IMR-90 (cell line): ENCODE measurements around the gene TDRD6. TPM values are rescaled to one million over a fixed set of nuclear protein-coding genes. Genes with fewer than 3 reads are reported as not detected.

Experiments
- ATAC-seq: fragments of 200-7000 bp; cut with Tn5 transposase; 2 replicates; pipeline ENCODE4 v1.9.1; 2020; ENCODE audit warnings: low read depth, mild to moderate bottlenecking, moderate library complexity
- BruUV-seq: library from RNA; stranded (reverse); fragments of 400-500 nt; replicated peaks from 2 replicates; lab custom pipeline; 2021; lab: Mats Ljungman, UMichigan
- CTCF ChIA-PET: fragments of 300-600 bp; formaldehyde crosslinking; extraction: SDS; loops from one replicate; lab custom pipeline; 2021; ENCODE audit warnings: antibody characterized with exemption; lab: Yijun Ruan, JAX
- POLR2A ChIA-PET: fragments of 300-600 bp; sonication (Branson Sonifier 250); formaldehyde crosslinking; loops from one replicate; lab custom pipeline; 2022; ENCODE audit warnings: antibody characterized with exemption; ENCODE audit not compliant: unreplicated experiment; lab: Charles Lee
- DNase-seq: peaks from one replicate; pipeline ENCODE4 v3.0.0; 2013
- H2AFZ ChIP-seq: replicated peaks from 2 replicates; pipeline ENCODE3; 2013; ENCODE audit warnings: low read length, mild to moderate bottlenecking; ENCODE audit not compliant: poor library complexity
- H2AK5ac ChIP-seq: 2 replicates; pipeline ENCODE4 v1.6.1; 2013; ENCODE audit warnings: low read depth, low read length, inconsistent platforms
- H2AK9ac ChIP-seq: replicated peaks from 2 replicates; pipeline ENCODE3; 2013; ENCODE audit warnings: mild to moderate bottlenecking, low read depth, low read length, moderate library complexity; ENCODE audit not compliant: poor library complexity
- H2BK120ac ChIP-seq: 2 replicates; pipeline ENCODE4 v1.6.1; 2013; ENCODE audit warnings: low read depth, low read length, inconsistent platforms
- H2BK15ac ChIP-seq: 3 replicates; pipeline ENCODE4 v1.6.1; 2013; ENCODE audit warnings: low read depth, low read length, inconsistent platforms
- H2BK20ac ChIP-seq: 2 replicates; pipeline ENCODE4 v1.6.1; 2013; ENCODE audit warnings: low read depth, mild to moderate bottlenecking, inconsistent platforms, low read length, moderate library complexity
- H2BK5ac ChIP-seq: 2 replicates; pipeline ENCODE4 v1.6.1; 2013; ENCODE audit warnings: mild to moderate bottlenecking, low read depth, low read length, inconsistent platforms; ENCODE audit not compliant: poor library complexity, severe bottlenecking
- H3K14ac ChIP-seq: replicated peaks from 2 replicates; pipeline ENCODE4 v1.6.1; 2013; ENCODE audit warnings: low read depth, low read length, inconsistent platforms
- H3K18ac ChIP-seq: 2 replicates; pipeline ENCODE4 v1.6.1; 2013; ENCODE audit warnings: low read depth, low read length, control low read depth
- H3K23ac ChIP-seq: 2 replicates; pipeline ENCODE4 v1.6.1; 2013; ENCODE audit warnings: low read depth, low read length, inconsistent platforms
- H3K27ac ChIP-seq: 2 replicates; pipeline ENCODE4 v1.5.1; 2013; ENCODE audit warnings: mild to moderate bottlenecking, control low read depth, low read length; ENCODE audit not compliant: insufficient read depth
- H3K27me3 ChIP-seq: 2 replicates; pipeline ENCODE4 v1.6.1; 2013; ENCODE audit warnings: low read length; ENCODE audit not compliant: control insufficient read depth, insufficient read depth
- H3K36me3 ChIP-seq: 2 replicates; pipeline ENCODE4 v1.6.1; 2013; ENCODE audit warnings: low read length, mixed read lengths; ENCODE audit not compliant: control insufficient read depth, insufficient read depth
- H3K4ac ChIP-seq: 2 replicates; pipeline ENCODE4 v1.6.1; 2013; ENCODE audit warnings: low read depth, low read length, inconsistent platforms
- H3K4me1 ChIP-seq: 2 replicates; pipeline ENCODE4 v1.6.1; 2013; ENCODE audit warnings: low read length, mixed read lengths; ENCODE audit not compliant: control insufficient read depth, insufficient read depth
- H3K4me2 ChIP-seq: 2 replicates; pipeline ENCODE4 v1.6.1; 2013; ENCODE audit warnings: low read depth, mild to moderate bottlenecking, control low read depth, low read length, moderate library complexity
- H3K4me3 ChIP-seq: 2 replicates; pipeline ENCODE4 v1.5.1; 2013; ENCODE audit warnings: low read depth, mild to moderate bottlenecking, control low read depth, low read length, moderate library complexity; ENCODE audit not compliant: insufficient read depth
- H3K56ac ChIP-seq: 2 replicates; pipeline ENCODE4 v1.6.1; 2013; ENCODE audit warnings: low read length, inconsistent platforms; ENCODE audit not compliant: insufficient read depth; ENCODE audit errors: extremely low read depth
- H3K79me1 ChIP-seq, 2 experiments: 2 replicates each; pipeline ENCODE4 v1.6.1; 2013; ENCODE audit warnings: low read length in 2 of 2, inconsistent platforms in 1 of 2, low read depth in 1 of 2
- H3K9ac ChIP-seq: 2 replicates; pipeline ENCODE4 v1.6.1; 2013; ENCODE audit warnings: low read depth, low read length, control low read depth
- H3K9me1 ChIP-seq: 2 replicates; pipeline ENCODE4 v1.6.1; 2013; ENCODE audit warnings: low read length, inconsistent platforms; ENCODE audit not compliant: insufficient read depth
- H3K9me3 ChIP-seq: 2 replicates; pipeline ENCODE4 v1.6.1; 2013; ENCODE audit warnings: low read length; ENCODE audit not compliant: control insufficient read depth, insufficient read depth
- H4K20me1 ChIP-seq: 2 replicates; pipeline ENCODE4 v1.6.1; 2013; ENCODE audit warnings: low read length, inconsistent platforms; ENCODE audit not compliant: insufficient read depth
- H4K5ac ChIP-seq: 2 replicates; pipeline ENCODE4 v1.6.1; 2013; ENCODE audit warnings: mild to moderate bottlenecking, low read depth, low read length, control low read depth
- H4K8ac ChIP-seq, 2 experiments: 2 replicates each; pipeline ENCODE4 v1.6.1; 2013; ENCODE audit warnings: low read depth in 2 of 2, low read length in 2 of 2, control low read depth in 1 of 2, inconsistent platforms in 1 of 2
- H4K91ac ChIP-seq: 2 replicates; pipeline ENCODE4 v1.6.1; 2013; ENCODE audit warnings: low read depth, low read length, inconsistent platforms; ENCODE audit not compliant: insufficient read depth
- BHLHE40 ChIP-seq: fragments of 150-350 bp; IDR thresholded peaks from 2 replicates; pipeline ENCODE4 v1.6.1; 2016; ENCODE audit warnings: mild to moderate bottlenecking, low read depth, low read length
- CEBPB ChIP-seq: IDR thresholded peaks from 2 replicates; pipeline ENCODE4 v1.6.1; 2012; ENCODE audit warnings: low read depth, low read length, improper control_type of control experiment
- CHD1 ChIP-seq: IDR thresholded peaks from 2 replicates; pipeline ENCODE4 v1.6.1; 2012; ENCODE audit warnings: low read depth, low read length, improper control_type of control experiment
- CTCF ChIP-seq: conservative IDR thresholded peaks from 2 replicates; pipeline ENCODE4 v1.5.1; 2012; ENCODE audit warnings: mild to moderate bottlenecking, low read depth, low read length, improper control_type of control experiment
- ELK1 ChIP-seq: fragments of 150-350 bp; IDR thresholded peaks from 2 replicates; pipeline ENCODE4 v1.6.1; 2016; ENCODE audit warnings: low read depth, mild to moderate bottlenecking, low read length, moderate library complexity, borderline replicate concordance
- FOS ChIP-seq: fragments of 150-350 bp; IDR thresholded peaks from 2 replicates; pipeline ENCODE4 v1.6.1; 2016; ENCODE audit warnings: low read depth, low read length
- MAFK ChIP-seq: IDR thresholded peaks from 2 replicates; pipeline ENCODE4 v1.6.1; 2012; ENCODE audit warnings: low read depth, low read length, improper control_type of control experiment
- MAZ ChIP-seq: IDR thresholded peaks from 2 replicates; pipeline ENCODE4 v1.6.1; 2012; ENCODE audit warnings: low read depth, mild to moderate bottlenecking, low read length, improper control_type of control experiment, moderate library complexity, borderline replicate concordance
- MXI1 ChIP-seq: IDR thresholded peaks from 2 replicates; pipeline ENCODE4 v1.6.1; 2012; ENCODE audit warnings: low read depth, mild to moderate bottlenecking, low read length, moderate library complexity, borderline replicate concordance
- NFE2L2 ChIP-seq: fragments of 150-350 bp; IDR thresholded peaks from 2 replicates; pipeline ENCODE4 v1.6.1; 2016; ENCODE audit warnings: low read depth, mild to moderate bottlenecking, low read length
- POLR2A ChIP-seq: IDR thresholded peaks from 2 replicates; pipeline ENCODE4 v1.6.1; 2012; ENCODE audit warnings: mild to moderate bottlenecking, low read depth, low read length
- RAD21 ChIP-seq: IDR thresholded peaks from 2 replicates; pipeline ENCODE4 v1.6.1; 2012; ENCODE audit warnings: low read length, improper control_type of control experiment
- RCOR1 ChIP-seq: IDR thresholded peaks from 2 replicates; pipeline ENCODE4 v1.6.1; 2012; ENCODE audit warnings: mild to moderate bottlenecking, low read length, improper control_type of control experiment; ENCODE audit not compliant: insufficient replicate concordance
- RFX5 ChIP-seq: IDR thresholded peaks from 2 replicates; pipeline ENCODE4 v1.8.0; 2012; ENCODE audit warnings: low read depth, mild to moderate bottlenecking, low read length, moderate library complexity
- SMC3 ChIP-seq: fragments of 150-350 bp; IDR thresholded peaks from 2 replicates; pipeline ENCODE4 v1.6.1; 2016; ENCODE audit warnings: low read depth, mild to moderate bottlenecking, antibody characterized with exemption, low read length, moderate library complexity
- WGBS, 2 experiments: methylation state at CpG; one replicate each; pipeline versions ENCODE4 v1.1.5 to v1.1.7; 2013; ENCODE audit warnings: missing lambda C conversion rate in 2 of 2; ENCODE audit not compliant: insufficient read length in 1 of 2; ENCODE audit errors: extremely low coverage in 2 of 2; 5-methylcytosine and 5-hydroxymethylcytosine counted together
- dilution Hi-C: fragments of 300-500 bp; cut with HindIII; formaldehyde crosslinking; loops from one replicate; pipeline ENCODE4 v1.14.3; 2018; ENCODE audit warnings: low sequenced_read_pairs; ENCODE audit not compliant: unreplicated experiment
- in situ Hi-C: fragments of 300-500 bp; cut with MboI; formaldehyde crosslinking; loops from 3 replicates; pipeline ENCODE4 v1.14.3; 2019; ENCODE audit warnings: low sequenced_read_pairs, inconsistent platforms, mixed read lengths
- intact Hi-C: fragments of 100-400 bp; cut with micrococcal nuclease; formaldehyde crosslinking; loops from 2 replicates; pipeline ENCODE4 v1.10.0; 2022
- polyA plus RNA-seq, 3 experiments: library from polyadenylated mRNA; depleted of rRNA; stranded (reverse); fragments of >200 nt; gene quantifications; 2 replicates each; pipeline ENCODE4 v1.2.3, GENCODE V29; 2012; ENCODE audit warnings: low replicate concordance in 1 of 3
- total RNA-seq: library from RNA; depleted of rRNA; stranded (reverse); fragments of >200 nt; gene quantifications from 2 replicates; pipeline ENCODE4 v1.2.3, GENCODE V29; 2012
- TF ChIP-seq, protein P1 (sequence below): fragments of 150-350 bp; IDR thresholded peaks from 2 replicates; pipeline ENCODE4 v1.6.1; 2017; ENCODE audit warnings: mild to moderate bottlenecking, antibody characterized with exemption, low read length, low read depth

The TDRD6 gene
- total and polyA plus RNA-seq, 2 of the 4 experiments (the other 2 are of a cell fraction), result not detected

DNA sequence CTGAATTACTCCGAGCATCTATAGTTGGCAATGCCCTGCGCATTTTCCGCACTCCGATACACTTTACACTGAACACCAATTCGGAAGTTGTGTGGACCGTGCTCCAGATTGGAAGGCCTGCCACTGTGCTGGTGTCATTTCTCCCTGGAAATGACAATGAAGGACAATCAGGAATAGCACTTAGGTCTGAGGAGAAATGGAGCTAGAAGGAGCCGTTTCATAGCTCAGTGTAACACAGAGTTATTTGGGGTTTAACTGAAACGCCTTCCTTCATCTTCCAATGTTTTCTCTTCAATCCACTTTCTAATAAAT lies 48.0 kb downstream of the TDRD6 start:
- Histone ChIP-seq H3K23ac (no peak overlapping the region), H4K8ac (no peak overlapping the region), H2BK5ac (no peak overlapping the region), H2AK9ac (no peak overlapping the region), H4K20me1 (no peaks in the 10 kb centered on the region), H3K9me1 (no peaks in the 10 kb centered on the region), H2AK5ac (no peak overlapping the region), H3K79me1 (no peaks in the 10 kb centered on the region), H3K14ac (no peak overlapping the region), H3K9ac (no peak overlapping the region), H2AFZ (no peak overlapping the region), H3K4ac (no peak overlapping the region), H3K4me1 (0 out of 2 replicates have a peak, but pooled peaks cover 2% of the 10 kb centered on the region), H2BK120ac (no peak overlapping the region), H3K18ac (no peak overlapping the region), H3K9me3 (no peaks in the 10 kb centered on the region), H4K5ac (no peak overlapping the region), H4K91ac (no peak overlapping the region), H3K36me3 (no peaks in the 10 kb centered on the region), H3K4me3 (no peak overlapping the region), H3K27ac (no peak overlapping the region), H3K56ac (no peak overlapping the region), H3K4me2 (no peak overlapping the region), H3K27me3 (peaks cover 30% of the 10 kb centered on the region), H2BK20ac (no peak overlapping the region), H2BK15ac (no peak overlapping the region)
- POLR2A ChIA-PET, result no interaction called here
- TF ChIP-seq, protein P1, sequence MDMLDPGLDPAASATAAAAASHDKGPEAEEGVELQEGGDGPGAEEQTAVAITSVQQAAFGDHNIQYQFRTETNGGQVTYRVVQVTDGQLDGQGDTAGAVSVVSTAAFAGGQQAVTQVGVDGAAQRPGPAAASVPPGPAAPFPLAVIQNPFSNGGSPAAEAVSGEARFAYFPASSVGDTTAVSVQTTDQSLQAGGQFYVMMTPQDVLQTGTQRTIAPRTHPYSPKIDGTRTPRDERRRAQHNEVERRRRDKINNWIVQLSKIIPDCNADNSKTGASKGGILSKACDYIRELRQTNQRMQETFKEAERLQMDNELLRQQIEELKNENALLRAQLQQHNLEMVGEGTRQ, result no peak
- TF ChIP-seq CEBPB, result no peak
- no peak for TF ChIP-seq POLR2A
- no peak for TF ChIP-seq NFE2L2
- no peak for TF ChIP-seq RAD21
- no peak for TF ChIP-seq SMC3
- TF ChIP-seq BHLHE40, result no peak
- no peak for TF ChIP-seq MAFK
- TF ChIP-seq MXI1, result no peak
- no peak for TF ChIP-seq MAZ
- no peak for TF ChIP-seq RCOR1
- TF ChIP-seq FOS, result no peak
- no peak for TF ChIP-seq ELK1
- no peak for TF ChIP-seq CHD1
- no peak for TF ChIP-seq CTCF
- no peak for TF ChIP-seq RFX5
- DNase-seq (no peak), ATAC-seq (no peak)
- CTCF ChIA-PET, result no interaction called here
- no TSS peak for BruUV-seq
- intact Hi-C loops, result no loop called here
- WGBS, 2 experiments, result 0% methylated on average over 1 of the region's 8 CpGs; no CpG with 5 or more reads in 1 of the 2 experiments
- in situ Hi-C loops, result no loop called here
- dilution Hi-C loops, result no loop called here
